IPS-11a (cell line): ENCODE measurements around the gene IL20RA.
"Not testable (repeated sequence)": the region's sequence is repeated elsewhere in the genome, so short reads cannot be mapped to it uniquely, and the experiment has no call there.

Source experiments
- H3K4me3 ChIP-seq: one replicate; pipeline ENCODE4 v1.5.1; 2013; ENCODE audit warnings: low read depth, low read length, control low read depth

Gene IL20RA

GRCh38 chr6:137044366-137045221 lies at the start of gene IL20RA:
TSS of gene IL20RA (minus strand) at chr6:137044965. CDS start at chr6:137044728, 237 bp downstream.
- peak within 1 kb of the TSS; percentile 55 for H3K4me3 ChIP-seq

GRCh38 chr6:137093183-137094069 lies 48.7 kb upstream of the IL20RA start:
- no peak overlapping the region for H3K4me3 ChIP-seq

GRCh38 chr6:137092018-137092417 lies 47.3 kb upstream of the IL20RA start:
- no peak overlapping the region for H3K4me3 ChIP-seq

GRCh38 chr6:137089305-137089704 lies 44.5 kb upstream of the IL20RA start:
- no peak overlapping the region for H3K4me3 ChIP-seq

GRCh38 chr6:137087902-137088301 lies 43.1 kb upstream of the IL20RA start:
- no peak overlapping the region for H3K4me3 ChIP-seq

GRCh38 chr6:137086031-137086430 lies 41.3 kb upstream of the IL20RA start:
- H3K4me3 ChIP-seq = no peak overlapping the region

GRCh38 chr6:137084865-137085617 lies 40.3 kb upstream of the IL20RA start:
- H3K4me3 ChIP-seq = no peak overlapping the region

- no peak overlapping the region for H3K4me3 ChIP-seq
Measured at GRCh38 chr6:137084090-137084489, 39.3 kb upstream of the IL20RA start.

GRCh38 chr6:137081997-137082396 lies 37.2 kb upstream of the IL20RA start:
- H3K4me3 ChIP-seq = no peak overlapping the region

GRCh38 chr6:137080711-137081110 lies 35.9 kb upstream of the IL20RA start:
- H3K4me3 ChIP-seq = no peak overlapping the region

GRCh38 chr6:137076277-137077068 lies 31.7 kb upstream of the IL20RA start:
- no peak overlapping the region for H3K4me3 ChIP-seq

GRCh38 chr6:137075790-137076189 lies 31.0 kb upstream of the IL20RA start:
- not testable (repeated sequence) for H3K4me3 ChIP-seq

GRCh38 chr6:137070303-137070702 lies 25.5 kb upstream of the IL20RA start:
- no peak overlapping the region for H3K4me3 ChIP-seq

- no peak overlapping the region for H3K4me3 ChIP-seq
Measured at GRCh38 chr6:137067399-137067798, 22.6 kb upstream of the IL20RA start.

GRCh38 chr6:137058037-137058436 lies 13.3 kb upstream of the IL20RA start:
- H3K4me3 ChIP-seq = no peak overlapping the region

GRCh38 chr6:137056121-137056880 lies 11.5 kb upstream of the IL20RA start:
- no peak overlapping the region for H3K4me3 ChIP-seq

- H3K4me3 ChIP-seq = no peak overlapping the region
Measured at GRCh38 chr6:137051790-137052472, 7.2 kb upstream of the IL20RA start.

GRCh38 chr6:137049095-137049494 lies 4.3 kb upstream of the IL20RA start:
- H3K4me3 ChIP-seq = no peak overlapping the region

- H3K4me3 ChIP-seq = no peak overlapping the region
Measured at GRCh38 chr6:137046871-137047412, 2.2 kb upstream of the IL20RA start.
